ENCODE data around the gene ZFHX3.

Gene ZFHX3

GRCh38 chr16:72740347-72740746 is 307.6 kb downstream of the ZFHX3 start:
- Histone ChIP-seq H3K4me1 (peaks cover 3% of the 10 kb centered on the region; the same call in 1 of the 2 replicates), H3K9me3 (no peaks in the 10 kb centered on the region), H3K27me3 (no peaks in the 10 kb centered on the region), H3K36me3 (no peaks in the 10 kb centered on the region), H3K4me3 (ENCODE audit: low read depth, low read length) (no peak overlapping the region)
- TF ChIP-seq, protein P1, sequence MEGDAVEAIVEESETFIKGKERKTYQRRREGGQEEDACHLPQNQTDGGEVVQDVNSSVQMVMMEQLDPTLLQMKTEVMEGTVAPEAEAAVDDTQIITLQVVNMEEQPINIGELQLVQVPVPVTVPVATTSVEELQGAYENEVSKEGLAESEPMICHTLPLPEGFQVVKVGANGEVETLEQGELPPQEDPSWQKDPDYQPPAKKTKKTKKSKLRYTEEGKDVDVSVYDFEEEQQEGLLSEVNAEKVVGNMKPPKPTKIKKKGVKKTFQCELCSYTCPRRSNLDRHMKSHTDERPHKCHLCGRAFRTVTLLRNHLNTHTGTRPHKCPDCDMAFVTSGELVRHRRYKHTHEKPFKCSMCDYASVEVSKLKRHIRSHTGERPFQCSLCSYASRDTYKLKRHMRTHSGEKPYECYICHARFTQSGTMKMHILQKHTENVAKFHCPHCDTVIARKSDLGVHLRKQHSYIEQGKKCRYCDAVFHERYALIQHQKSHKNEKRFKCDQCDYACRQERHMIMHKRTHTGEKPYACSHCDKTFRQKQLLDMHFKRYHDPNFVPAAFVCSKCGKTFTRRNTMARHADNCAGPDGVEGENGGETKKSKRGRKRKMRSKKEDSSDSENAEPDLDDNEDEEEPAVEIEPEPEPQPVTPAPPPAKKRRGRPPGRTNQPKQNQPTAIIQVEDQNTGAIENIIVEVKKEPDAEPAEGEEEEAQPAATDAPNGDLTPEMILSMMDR (IDR thresholded peaks at IDR 0.05; ENCODE audit: low read depth, low read length) = no peak
- no peak for DNase-seq

DNA sequence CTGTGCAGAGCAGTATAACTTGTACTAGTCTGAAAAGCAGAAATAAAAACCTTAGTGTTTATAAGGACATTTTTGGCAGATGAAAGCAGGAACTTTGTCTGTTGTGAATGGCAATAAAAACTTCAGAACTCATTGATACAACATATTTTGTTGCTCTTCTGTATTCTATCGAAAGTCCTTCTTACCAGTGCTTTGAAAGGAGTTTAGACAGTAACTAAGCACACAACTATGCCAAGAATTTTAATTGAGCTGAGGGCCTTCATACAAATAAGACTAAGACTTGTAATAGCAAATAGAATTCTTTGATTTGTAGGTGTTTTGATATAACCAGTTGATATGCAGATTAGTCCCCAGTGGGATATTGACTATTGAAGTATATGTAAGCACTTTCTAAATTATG is 308.4 kb downstream of the ZFHX3 start:
- TF ChIP-seq, protein P1 (IDR thresholded peaks at IDR 0.05; ENCODE audit: low read depth, low read length) = no peak
- Histone ChIP-seq H3K9me3 (no peaks in the 10 kb centered on the region), H3K4me3 (ENCODE audit: low read depth, low read length) (no peak overlapping the region), H3K27me3 (no peaks in the 10 kb centered on the region), H3K36me3 (no peaks in the 10 kb centered on the region), H3K4me1 (peaks cover 3% of the 10 kb centered on the region; the same call in 1 of the 2 replicates)
- DNase-seq = no peak

DNA sequence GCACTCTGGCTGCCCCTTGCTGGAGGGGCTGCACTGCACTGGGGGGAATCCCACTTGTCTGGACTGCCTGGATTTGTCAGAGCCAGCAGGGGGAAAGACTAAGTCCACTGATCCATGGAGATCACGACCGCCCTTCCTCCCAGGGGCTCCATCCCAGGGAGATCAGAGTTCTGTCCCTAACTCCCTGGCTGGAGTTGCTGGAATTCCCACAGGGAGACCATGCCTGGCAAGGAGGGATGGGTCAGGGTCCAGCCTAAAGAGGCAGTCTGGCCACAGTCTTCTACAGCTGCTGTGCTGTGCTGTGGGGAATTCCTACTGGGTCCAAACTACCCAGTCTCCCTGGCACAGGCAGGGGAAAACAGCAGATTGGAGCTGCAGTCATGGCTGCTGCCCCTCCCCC is 311.9 kb downstream of the ZFHX3 start:
- Histone ChIP-seq H3K27me3 (no peaks in the 10 kb centered on the region), H3K4me3 (ENCODE audit: low read depth, low read length) (no peak overlapping the region), H3K4me1 (no peaks in the 10 kb centered on the region), H3K36me3 (no peaks in the 10 kb centered on the region), H3K9me3 (no peaks in the 10 kb centered on the region)
- no peak for DNase-seq
- TF ChIP-seq, protein P1 (IDR thresholded peaks at IDR 0.05; ENCODE audit: low read depth, low read length) = no peak

Data from BE2C (cell line).